WTC11 (cell line): ENCODE measurements around the gene GIT1. TPM values are rescaled to one million over a fixed set of nuclear protein-coding genes. Genes with fewer than 3 reads are reported as not detected.

ENCODE experiments used
- ATAC-seq: fragments of 200-7000 bp; cut with Tn5 transposase; 2 replicates; pipeline ENCODE4 v1.10.0; 2021; ENCODE audit warnings: mild to moderate bottlenecking, moderate library complexity
- CTCF ChIA-PET: fragments of 300-600 bp; sonication (Branson Sonifier 250); formaldehyde crosslinking; loops from one replicate; lab custom pipeline; 2021; ENCODE audit warnings: antibody characterized with exemption; lab: Charles Lee
- POLR2A ChIA-PET: fragments of 350-600 bp; sonication (Branson Sonifier 250); formaldehyde crosslinking; loops from one replicate; lab custom pipeline; 2021; ENCODE audit warnings: antibody characterized with exemption; lab: Charles Lee
- DNase-seq: peaks from one replicate; pipeline ENCODE4 v3.0.0; 2021; ENCODE audit warnings: low spot score
- H3K27ac Mint-ChIP-seq: 2 replicates; pipeline ENCODE4 v1.8.0; 2021; ENCODE audit warnings: mixed read lengths
- H3K27me3 Mint-ChIP-seq: 2 replicates; pipeline ENCODE4 v1.8.0; 2021; ENCODE audit warnings: low read depth, mild to moderate bottlenecking, moderate library complexity, mixed read lengths
- H3K36me3 Mint-ChIP-seq: 2 replicates; pipeline ENCODE4 v1.8.0; 2021; ENCODE audit warnings: mixed read lengths
- H3K4me1 Mint-ChIP-seq: 2 replicates; pipeline ENCODE4 v1.8.0; 2022; ENCODE audit warnings: mixed read lengths
- H3K4me3 Mint-ChIP-seq: 2 replicates; pipeline ENCODE4 v1.8.0; 2021; ENCODE audit warnings: mild to moderate bottlenecking, moderate library complexity, mixed read lengths
- H3K9me3 Mint-ChIP-seq: 2 replicates; pipeline ENCODE4 v1.8.0; 2021; ENCODE audit warnings: mixed read lengths
- AR ChIP-seq: fragments of 250-450 bp; sonication (Bioruptor Pico); IDR thresholded peaks from 2 replicates; pipeline ENCODE4 v1.9.0; 2021; ENCODE audit warnings: mild to moderate bottlenecking
- E2F5 ChIP-seq: sonication (generic); formaldehyde crosslinking; IDR thresholded peaks from 2 replicates; pipeline ENCODE4 v1.8.1; 2022; ENCODE audit warnings: mild to moderate bottlenecking, moderate library complexity, missing genetic modification reagents
- ERG ChIP-seq: fragments of 250-450 bp; sonication (Bioruptor Pico); IDR thresholded peaks from 2 replicates; pipeline ENCODE4 v1.8.0; 2021; ENCODE audit warnings: mild to moderate bottlenecking
- FOXP1 ChIP-seq: sonication (generic); formaldehyde crosslinking; IDR thresholded peaks from 2 replicates; pipeline ENCODE4 v1.8.0; 2022; ENCODE audit warnings: missing genetic modification reagents, mild to moderate bottlenecking, moderate library complexity, borderline replicate concordance
- FOXP4 ChIP-seq: sonication (generic); formaldehyde crosslinking; IDR thresholded peaks from 2 replicates; pipeline ENCODE4 v1.8.0; 2022; ENCODE audit warnings: mild to moderate bottlenecking, missing genetic modification reagents
- GABPB1 ChIP-seq: sonication (generic); formaldehyde crosslinking; IDR thresholded peaks from 2 replicates; pipeline ENCODE4 v1.8.1; 2023; ENCODE audit warnings: mild to moderate bottlenecking, missing genetic modification reagents
- MAX ChIP-seq: sonication (generic); formaldehyde crosslinking; IDR thresholded peaks from 2 replicates; pipeline ENCODE4 v1.8.0; 2022; ENCODE audit warnings: mild to moderate bottlenecking, missing genetic modification reagents
- MXD4 ChIP-seq: fragments of 250-450 bp; sonication (Bioruptor Pico); IDR thresholded peaks from 2 replicates; pipeline ENCODE4 v1.8.0; 2021; ENCODE audit warnings: mild to moderate bottlenecking, moderate library complexity, borderline replicate concordance
- MYBL2 ChIP-seq: sonication (generic); formaldehyde crosslinking; IDR thresholded peaks from 2 replicates; pipeline ENCODE4 v1.8.1; 2023; ENCODE audit warnings: mild to moderate bottlenecking, moderate library complexity, missing genetic modification reagents
- NR1H2 ChIP-seq: sonication (generic); formaldehyde crosslinking; IDR thresholded peaks from 2 replicates; pipeline ENCODE4 v1.9.0; 2021; ENCODE audit warnings: mild to moderate bottlenecking, moderate library complexity, missing genetic modification reagents
- NR2C2 ChIP-seq: sonication (generic); formaldehyde crosslinking; IDR thresholded peaks from 2 replicates; pipeline ENCODE4 v1.8.0; 2022; ENCODE audit warnings: mild to moderate bottlenecking, missing genetic modification reagents
- NR3C1 ChIP-seq: sonication (generic); formaldehyde crosslinking; conservative IDR thresholded peaks from 2 replicates; pipeline ENCODE4 v1.8.1; 2023; ENCODE audit warnings: low read depth, mild to moderate bottlenecking, missing genetic modification reagents
- RELA ChIP-seq: sonication (generic); formaldehyde crosslinking; IDR thresholded peaks from 2 replicates; pipeline ENCODE4 v1.8.1; 2022; ENCODE audit warnings: missing genetic modification reagents, mild to moderate bottlenecking, borderline replicate concordance
- SP1 ChIP-seq: sonication (generic); formaldehyde crosslinking; conservative IDR thresholded peaks from 2 replicates; pipeline ENCODE4 v1.8.1; 2022; ENCODE audit warnings: missing genetic modification reagents
- TP53 ChIP-seq: sonication (generic); formaldehyde crosslinking; IDR thresholded peaks from 2 replicates; pipeline ENCODE4 v1.8.1; 2023; ENCODE audit warnings: mild to moderate bottlenecking, missing genetic modification reagents
- USF1 ChIP-seq: sonication (generic); formaldehyde crosslinking; IDR thresholded peaks from 2 replicates; pipeline ENCODE4 v1.8.0; 2022; ENCODE audit warnings: mild to moderate bottlenecking, missing genetic modification reagents
- ZNF232 ChIP-seq: sonication (generic); formaldehyde crosslinking; IDR thresholded peaks from 2 replicates; pipeline ENCODE4 v1.8.0; 2022; ENCODE audit warnings: mild to moderate bottlenecking, missing genetic modification reagents
- ZNF263 ChIP-seq: sonication (generic); formaldehyde crosslinking; IDR thresholded peaks from 2 replicates; pipeline ENCODE4 v1.8.1; 2022; ENCODE audit warnings: low read depth, mild to moderate bottlenecking, moderate library complexity, missing genetic modification reagents
- ZNF416 ChIP-seq: fragments of 250-450 bp; sonication (Bioruptor Pico); IDR thresholded peaks from 2 replicates; pipeline ENCODE4 v1.9.0; 2021; ENCODE audit warnings: mild to moderate bottlenecking, inconsistent platforms
- ZNF423 ChIP-seq: fragments of 250-450 bp; sonication (Bioruptor Pico); IDR thresholded peaks from 2 replicates; pipeline ENCODE4 v2.1.2; 2022; ENCODE audit warnings: mild to moderate bottlenecking, moderate library complexity
- ZNF512 ChIP-seq: sonication (generic); formaldehyde crosslinking; IDR thresholded peaks from 2 replicates; pipeline ENCODE4 v1.8.1; 2022; ENCODE audit warnings: missing genetic modification reagents, borderline replicate concordance
- total RNA-seq: library from RNA; stranded (reverse); gene quantifications from 3 replicates; pipeline ENCODE4 v1.2.3, GENCODE V29; 2021

The GIT1 gene
- total RNA-seq, 1 experiment from 2014 or later: 66.9 TPM

GRCh38 chr17:29566473-29567303 lies 22.8 kb downstream of the GIT1 start, which contains the start of gene ABHD15 (continued):
- TF ChIP-seq MXD4 (CRISPR knock-in tag) (no peak), NR1H2 (no peak), ZNF512 (CRISPR knock-in tag) (no peak), NR3C1 (CRISPR knock-in tag) (no peak), ZNF416 (CRISPR knock-in tag) (no peak), FOXP1 (CRISPR knock-in tag) (peak; percentile 19; the same call in 1 of the 2 replicates), ZNF423 (CRISPR knock-in tag) (peak; percentile 18; the same call in 1 of the 2 replicates), AR (CRISPR knock-in tag) (no peak), ZNF232 (CRISPR knock-in tag) (0 out of 2 replicates have a peak, but pooled peaks have one; percentile 50), E2F5 (CRISPR knock-in tag) (no peak), RELA (CRISPR knock-in tag) (0 out of 2 replicates have a peak, but pooled peaks have one; percentile 0), MYBL2 (CRISPR knock-in tag) (0 out of 2 replicates have a peak, but pooled peaks have one; percentile 9), NR2C2 (CRISPR knock-in tag) (no peak), SP1 (CRISPR knock-in tag) (no peak), ERG (CRISPR knock-in tag) (no peak)
- TF ChIP-seq, all 79 proteins: peak for 6

GRCh38 chr17:29565643-29566472 lies 23.6 kb downstream of the GIT1 start:
- Mint-ChIP-seq H3K4me3 (peak overlapping the region; percentile 79), H3K27ac (no peak overlapping the region), H3K4me1 (peaks cover 11% of the 10 kb centered on the region)
- peak; percentile 32; the same call in 1 of the 2 replicates for TF ChIP-seq MAX (CRISPR knock-in tag)
- TF ChIP-seq TP53 (CRISPR knock-in tag): 0 out of 2 replicates have a peak, but pooled peaks have one; percentile 10
- no peak for TF ChIP-seq ZNF263 (CRISPR knock-in tag)
- 0 out of 2 replicates have a peak, but pooled peaks have one; percentile 59 for TF ChIP-seq MYBL2 (CRISPR knock-in tag)
- peak; percentile 42; the same call in 1 of the 2 replicates for TF ChIP-seq FOXP4 (CRISPR knock-in tag)
- TF ChIP-seq USF1 (CRISPR knock-in tag): no peak
- TF ChIP-seq ERG (CRISPR knock-in tag): no peak
- TF ChIP-seq GABPB1 (CRISPR knock-in tag): peak; percentile 42; the same call in 1 of the 2 replicates
- TF ChIP-seq FOXP1 (CRISPR knock-in tag): peak; percentile 68; the same call in 1 of the 2 replicates

More at GRCh38 chr17:29565643-29566472, 23.6 kb downstream of the GIT1 start:
- Mint-ChIP-seq H3K9me3 (no peaks in the 10 kb centered on the region), H3K27me3 (peaks cover 46% of the 10 kb centered on the region), H3K36me3 (no peaks in the 10 kb centered on the region)
- peak; percentile 22 for ATAC-seq
- CTCF ChIA-PET: interaction anchor here (0.6 to 11.4 kb wide), 16 partner anchors 10 to 314 kb away, joined by 3 to 112 read pairs (median 6); partner anchors contain the start of genes ANKRD13B, CORO6 and TAOK1
- POLR2A ChIA-PET: interaction anchor here (1.4 kb wide), 1 partner anchor 27 kb away, joined by 3 read pairs; the partner anchor contains the start of gene ANKRD13B
- peak; percentile 76 for DNase-seq
